A549 (cell line): ENCODE results near the gene CRADD. TPM values are rescaled to one million over a fixed set of nuclear protein-coding genes. Genes with fewer than 3 reads are reported as not detected.

Source experiments
- ATAC-seq, 2 experiments: fragments of 200-7000 bp in 1 of 2; fragments of >200 bp in 1 of 2; cut with Nextera tagmentation in 1 of 2; cut with Tn5 transposase in 1 of 2; 3 replicates each; pipeline versions ENCODE4 v1.8.0 to v1.9.1; 2018 to 2020; ENCODE audit warnings: mild to moderate bottlenecking in 1 of 2, moderate library complexity in 1 of 2
- CTCF ChIA-PET: fragments of 300-600 bp; sonication (Branson Sonifier 250); formaldehyde crosslinking; extraction: SDS; loops from one replicate; lab custom pipeline; 2021; ENCODE audit warnings: antibody characterized with exemption, inconsistent platforms; lab: Yijun Ruan, JAX
- POLR2A ChIA-PET: fragments of 350-600 bp; formaldehyde crosslinking; extraction: SDS; loops from one replicate; lab custom pipeline; 2021; ENCODE audit warnings: antibody characterized with exemption, inconsistent platforms; lab: Yijun Ruan, JAX
- DNase-seq, 2 experiments: peaks; one replicate each; pipeline versions ENCODE4 v3.0.0 to v3.0.0-alpha.2; 2011 to 2016; ENCODE audit warnings: low read depth in 1 of 2, low spot score in 1 of 2
- FAIRE-seq: peaks from 2 replicates; lab custom pipeline; 2011; peaks lifted over from hg19 to GRCh38; lab: Jason Lieb, UNC
- H3K27ac ChIP-seq, 2 experiments: fragments of >200 bp; sonication (Bioruptor Twin); formaldehyde crosslinking; 3 replicates each; pipeline ENCODE4 v1.5.1; 2016 to 2017
- H3K4me1 ChIP-seq: fragments of >200 bp; sonication (Bioruptor Twin); formaldehyde crosslinking; 3 replicates; pipeline ENCODE4 v1.6.1; 2016
- H3K4me2 ChIP-seq: fragments of >200 bp; sonication (Bioruptor Twin); formaldehyde crosslinking; 3 replicates; pipeline ENCODE4 v1.6.1; 2016
- H3K4me3 ChIP-seq: fragments of >200 bp; sonication (Bioruptor Twin); formaldehyde crosslinking; 3 replicates; pipeline ENCODE4 v1.5.1; 2016
- H3K9me3 ChIP-seq: fragments of >200 bp; sonication (Bioruptor Twin); formaldehyde crosslinking; 3 replicates; pipeline ENCODE4 v1.6.1; 2016
- ATOH8 ChIP-seq: fragments of 250-450 bp; sonication (Bioruptor Pico); IDR thresholded peaks from 2 replicates; pipeline ENCODE4 v1.5.0; 2020; ENCODE audit warnings: low read depth, mild to moderate bottlenecking, moderate library complexity
- CHD2 ChIP-seq: fragments of 150-350 bp; IDR thresholded peaks from 2 replicates; pipeline ENCODE4 v1.6.1; 2014; ENCODE audit warnings: low read length; ENCODE audit not compliant: partially characterized antibody
- EHF ChIP-seq: fragments of 250-450 bp; sonication (Bioruptor Pico); IDR thresholded peaks from 2 replicates; pipeline ENCODE4 v1.5.0; 2020; ENCODE audit warnings: mild to moderate bottlenecking
- EHMT2 ChIP-seq: fragments of 200-600 bp; sonication (generic); IDR thresholded peaks from 2 replicates; pipeline ENCODE4 v1.6.1; 2016; ENCODE audit warnings: antibody characterized with exemption, low read depth, mild to moderate bottlenecking, moderate library complexity
- FOSL2 ChIP-seq, 2 experiments: fragments of 450-650 bp in 1 of 2; fragments of >200 bp in 1 of 2; sonication (Bioruptor Twin) in 1 of 2; formaldehyde crosslinking; IDR thresholded peaks; 2 replicates each; pipeline versions ENCODE4 v1.5.0 to v1.6.1; 2016 to 2020; ENCODE audit warnings: mild to moderate bottlenecking in 1 of 2, moderate library complexity in 1 of 2
- HDAC2 ChIP-seq: fragments of 200-600 bp; sonication (generic); IDR thresholded peaks from 2 replicates; pipeline ENCODE4 v1.6.1; 2016
- HOXA7 ChIP-seq: fragments of 250-450 bp; sonication (Bioruptor Pico); IDR thresholded peaks from 2 replicates; pipeline ENCODE4 v1.5.0; 2020; ENCODE audit warnings: mild to moderate bottlenecking, moderate library complexity
- HOXB13 ChIP-seq: fragments of 250-450 bp; sonication (Bioruptor Pico); IDR thresholded peaks from 2 replicates; pipeline ENCODE4 v1.5.0; 2020; ENCODE audit warnings: low read depth, mild to moderate bottlenecking, moderate library complexity
- HOXB5 ChIP-seq: fragments of 250-450 bp; sonication (Bioruptor Pico); IDR thresholded peaks from 2 replicates; pipeline ENCODE4 v1.5.0; 2020; ENCODE audit warnings: mild to moderate bottlenecking, moderate library complexity
- MYC ChIP-seq: IDR thresholded peaks from 2 replicates; pipeline ENCODE4 v1.6.1; 2012; ENCODE audit warnings: mild to moderate bottlenecking, inconsistent platforms, low read length, improper control_type of control experiment, borderline replicate concordance
- NPAS2 ChIP-seq: fragments of 250-450 bp; sonication (Bioruptor Pico); IDR thresholded peaks from 2 replicates; pipeline ENCODE4 v1.8.0; 2022; ENCODE audit warnings: mild to moderate bottlenecking, moderate library complexity, borderline replicate concordance
- NR3C1 ChIP-seq: fragments of >200 bp; sonication (Bioruptor Twin); formaldehyde crosslinking; IDR thresholded peaks from 3 replicates; pipeline ENCODE4 v1.6.1; 2017
- PBX3 ChIP-seq: IDR thresholded peaks from 2 replicates; pipeline ENCODE4 v1.6.1; 2012
- POLR2A ChIP-seq: IDR thresholded peaks from 2 replicates; pipeline ENCODE4 v1.6.1; 2012; ENCODE audit warnings: mild to moderate bottlenecking, low read length
- RAD21 ChIP-seq, 2 experiments: fragments of >200 bp in 1 of 2; sonication (Bioruptor Twin) in 1 of 2; formaldehyde crosslinking in 1 of 2; IDR thresholded peaks in 1 of 2; conservative IDR thresholded peaks in 1 of 2; 2 replicates in 1 of 2; 3 replicates in 1 of 2; pipeline ENCODE4 v1.6.1; 2012 to 2018; ENCODE audit warnings: inconsistent platforms in 1 of 2
- RFX5 ChIP-seq: fragments of 450-650 bp; IDR thresholded peaks from 2 replicates; pipeline ENCODE4 v1.7.1; 2014; ENCODE audit warnings: antibody characterized with exemption, mild to moderate bottlenecking, moderate library complexity
- SREBF2 ChIP-seq: fragments of 450-650 bp; IDR thresholded peaks from 2 replicates; pipeline ENCODE4 v1.6.1; 2014; ENCODE audit warnings: mild to moderate bottlenecking, moderate library complexity
- ZFP36 ChIP-seq: fragments of 450-650 bp; IDR thresholded peaks from 2 replicates; pipeline ENCODE4 v1.6.1; 2014; ENCODE audit warnings: borderline replicate concordance; ENCODE audit not compliant: partially characterized antibody
- WGBS: methylation state at CpG from one replicate; pipeline ENCODE4 v1.1.6; 2017; ENCODE audit errors: missing lambda C conversion rate; 5-methylcytosine and 5-hydroxymethylcytosine counted together
- polyA plus RNA-seq, 4 experiments: library from polyadenylated mRNA; depleted of rRNA in 3 of 4; stranded (reverse); fragments of >200 nt; fragmentation: RNase III in 1 of 4; extraction: RNeasy Plus Mini Kit Qiagen cat#74134 plus additional on column Dnase treatment in 1 of 4; gene quantifications; 2 replicates in 3 of 4; 3 replicates in 1 of 4; pipeline ENCODE4 v1.2.3, GENCODE V29; 2011 to 2017
- TF ChIP-seq, protein P1 (sequence below): fragments of >200 bp; sonication (Bioruptor Twin); formaldehyde crosslinking; IDR thresholded peaks from 2 replicates; pipeline ENCODE4 v1.6.1; 2016

Gene CRADD
- polyA plus RNA-seq, 2 of the 4 experiments (the other 2 are of a cell fraction), result 13.2 to 23.0 TPM

DNA sequence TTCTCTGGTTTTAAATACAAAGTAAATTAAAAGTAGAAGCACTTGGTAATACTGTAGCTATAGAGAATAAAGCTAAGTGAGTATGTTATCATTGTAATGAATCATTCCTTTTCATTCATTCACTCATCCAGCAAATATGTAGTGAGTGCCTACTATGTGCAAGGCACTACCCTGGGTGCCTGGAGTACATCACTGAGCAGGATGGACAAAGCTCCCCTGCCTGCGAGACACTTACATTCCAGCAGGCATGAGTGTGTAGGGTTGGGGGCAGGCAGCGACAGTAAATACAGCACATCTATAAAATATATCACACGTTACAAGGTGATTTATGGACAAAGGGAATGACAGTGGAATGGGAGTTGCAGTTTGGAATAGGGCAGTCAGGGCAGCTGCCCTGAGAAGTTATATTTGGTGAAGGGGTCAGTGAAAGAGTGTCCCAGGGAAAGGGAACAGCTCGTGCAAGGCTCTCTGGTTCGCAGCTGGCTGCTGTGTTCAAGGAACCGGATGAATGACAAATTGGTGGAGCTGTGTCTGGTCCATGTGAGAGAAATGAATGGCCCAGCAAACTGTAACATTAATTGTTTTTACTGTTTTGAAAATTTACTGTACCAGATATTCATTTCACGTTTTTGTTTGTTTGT lies 159.6 kb downstream of the CRADD start:
- Histone ChIP-seq H3K4me2 (no peak overlapping the region), H3K9me3 (no peaks in the 10 kb centered on the region), H3K4me3 (no peak overlapping the region), H3K27ac (no peak overlapping the region), H3K4me1 (no peaks in the 10 kb centered on the region; the same call in 2 of the 3 replicates)
- POLR2A ChIA-PET, result no interaction called here
- DNase-seq (no peak), ATAC-seq (no peak), FAIRE-seq (no peak)
- TF ChIP-seq ATOH8 (CRISPR knock-in tag) (no peak), RFX5 (no peak), MYC (no peak), POLR2A (no peak), SREBF2 (no peak), HOXB5 (no peak), ZFP36 (no peak), EHMT2 (no peak), HOXB13 (CRISPR knock-in tag) (no peak), HOXA7 (no peak), FOSL2 (IDR thresholded peaks at IDR 0.05) (no peak), FOSL2 (CRISPR knock-in tag; IDR thresholded peaks at IDR 0.05) (no peak), NPAS2 (CRISPR knock-in tag) (no peak)
- TF ChIP-seq, protein P1, sequence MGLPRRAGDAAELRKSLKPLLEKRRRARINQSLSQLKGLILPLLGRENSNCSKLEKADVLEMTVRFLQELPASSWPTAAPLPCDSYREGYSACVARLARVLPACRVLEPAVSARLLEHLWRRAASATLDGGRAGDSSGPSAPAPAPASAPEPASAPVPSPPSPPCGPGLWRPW, result no peak
- WGBS, result 84% methylated on average over 7 of the region's 7 CpGs
- CTCF ChIA-PET, result interaction anchor here (0.5 to 1.1 kb wide), 4 partner anchors 18 to 456 kb away, joined by 3 to 4 read pairs (median 3); no protein-coding TSS in a partner anchor

DNA sequence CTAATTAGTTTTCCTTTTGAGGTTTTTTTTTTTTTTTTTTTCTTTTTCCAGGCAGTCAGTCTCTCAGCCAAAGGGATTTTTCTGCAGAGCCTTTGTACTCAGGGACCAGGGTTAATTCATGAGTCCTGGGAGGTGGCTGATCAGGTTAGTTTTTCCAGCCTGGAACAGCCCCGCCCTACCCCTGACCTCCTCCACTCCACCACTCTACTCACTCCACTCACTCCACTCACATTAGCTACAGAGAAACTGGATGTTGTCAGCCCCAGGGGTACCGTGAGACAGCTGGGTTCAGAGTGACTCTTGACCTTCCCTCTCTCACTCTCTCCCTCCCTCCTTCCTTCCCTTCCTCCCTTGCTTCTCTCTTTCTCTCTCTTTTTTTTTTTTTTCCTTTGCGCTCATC lies 161.0 kb downstream of the CRADD start:
- Histone ChIP-seq H3K4me2 (no peak overlapping the region), H3K4me3 (no peak overlapping the region), H3K9me3 (no peaks in the 10 kb centered on the region)
- ATAC-seq, result no peak
- FAIRE-seq, result no peak
- WGBS, result 84% methylated on average over 3 of the region's 3 CpGs
- POLR2A ChIA-PET, result no interaction called here
- CTCF ChIA-PET, result interaction anchor here (0.7 to 1.3 kb wide), 3 partner anchors 10 to 264 kb away, joined by 3 to 4 read pairs (median 3); no protein-coding TSS in a partner anchor
- TF ChIP-seq PBX3 (no peak), NR3C1 (no peak), EHF (no peak)
- TF ChIP-seq, all 56 proteins: peak for 0
- DNase-seq, result no peak
- peak overlapping the region in 1 of 2 experiments; percentile 14; a peak in 1 of 6 replicates for H3K27ac ChIP-seq
- no peaks in the 10 kb centered on the region; the same call in 2 of the 3 replicates for H3K4me1 ChIP-seq

DNA sequence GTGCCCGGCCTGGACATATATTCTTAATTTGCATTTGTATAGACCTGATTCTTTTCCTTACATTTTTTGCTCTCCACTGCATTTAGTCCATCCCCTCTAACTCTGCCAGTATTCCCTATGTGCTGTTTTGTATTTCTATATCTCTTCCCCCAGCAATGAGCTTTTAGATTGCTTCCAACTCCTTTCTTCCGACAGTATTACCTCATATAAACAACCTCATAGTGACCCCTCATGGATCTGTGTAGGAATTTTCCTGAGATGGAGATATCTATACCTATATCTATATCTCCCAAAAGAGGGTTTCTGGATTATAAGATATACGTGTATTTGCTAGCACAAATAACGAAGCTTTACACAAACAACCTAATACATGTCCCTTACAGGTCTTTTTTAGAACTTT lies 161.9 kb downstream of the CRADD start:
- no peaks in the 10 kb centered on the region; the same call in 2 of the 3 replicates for H3K4me1 ChIP-seq
- no peak overlapping the region for H3K4me2 ChIP-seq
- FAIRE-seq (no peak), DNase-seq (no peak), ATAC-seq (peak in 1 of 2 experiments; percentile 61; a peak in 2 of 6 replicates)
- CTCF ChIA-PET, result interaction anchor here (1.0 to 1.4 kb wide), 6 partner anchors 9 to 336 kb away, joined by 3 to 4 read pairs (median 4); no protein-coding TSS in a partner anchor
- WGBS, result 85% methylated on average over 4 of the region's 4 CpGs
- POLR2A ChIA-PET, result interaction anchor here (1.0 kb wide), 1 partner anchor 269 kb away, joined by 3 read pairs; no protein-coding TSS in a partner anchor
- no peak overlapping the region for H3K27ac ChIP-seq
- no peaks in the 10 kb centered on the region for H3K9me3 ChIP-seq
- TF ChIP-seq, protein P1, result no peak
- TF ChIP-seq HDAC2, result no peak
- TF ChIP-seq CHD2, result no peak
- TF ChIP-seq RAD21 (conservative IDR thresholded peaks at IDR 0.05 in 1 of 2, IDR thresholded peaks at IDR 0.05 in 1 of 2), result peak; percentile 25 to 31; a peak in 3 of 5 replicates
- no peak overlapping the region for H3K4me3 ChIP-seq
